Measurements from ENCODE around the gene MORN5.

The MORN5 gene

DNA sequence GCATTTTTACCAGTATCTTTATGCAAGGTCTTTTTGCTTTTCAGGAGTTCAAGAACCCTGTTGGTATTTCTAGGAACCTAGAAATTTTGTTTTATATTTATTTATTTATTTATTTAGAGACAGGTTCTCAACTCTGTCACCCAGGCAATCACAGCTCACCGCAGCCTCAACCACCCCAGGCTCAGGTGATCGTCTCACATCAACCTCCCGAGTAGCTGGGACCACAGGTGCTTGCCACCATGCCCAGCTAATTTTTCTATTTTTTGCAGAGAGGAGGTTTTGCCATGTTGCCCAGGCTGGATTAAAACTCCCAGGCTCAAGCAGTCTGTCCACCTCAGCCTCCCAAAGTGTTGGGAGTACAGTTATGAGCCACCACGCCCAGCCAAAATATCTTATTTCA, 36.2 kb downstream of the MORN5 start:
- ATAC-seq: no peak
- TF ChIP-seq, protein P1, sequence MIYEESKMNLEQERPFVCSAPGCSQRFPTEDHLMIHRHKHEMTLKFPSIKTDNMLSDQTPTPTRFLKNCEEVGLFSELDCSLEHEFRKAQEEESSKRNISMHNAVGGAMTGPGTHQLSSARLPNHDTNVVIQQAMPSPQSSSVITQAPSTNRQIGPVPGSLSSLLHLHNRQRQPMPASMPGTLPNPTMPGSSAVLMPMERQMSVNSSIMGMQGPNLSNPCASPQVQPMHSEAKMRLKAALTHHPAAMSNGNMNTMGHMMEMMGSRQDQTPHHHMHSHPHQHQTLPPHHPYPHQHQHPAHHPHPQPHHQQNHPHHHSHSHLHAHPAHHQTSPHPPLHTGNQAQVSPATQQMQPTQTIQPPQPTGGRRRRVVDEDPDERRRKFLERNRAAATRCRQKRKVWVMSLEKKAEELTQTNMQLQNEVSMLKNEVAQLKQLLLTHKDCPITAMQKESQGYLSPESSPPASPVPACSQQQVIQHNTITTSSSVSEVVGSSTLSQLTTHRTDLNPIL (CRISPR knock-in tag; IDR thresholded peaks at IDR 0.05; ENCODE audit: low read depth): no peak
- TF ChIP-seq, protein P2, sequence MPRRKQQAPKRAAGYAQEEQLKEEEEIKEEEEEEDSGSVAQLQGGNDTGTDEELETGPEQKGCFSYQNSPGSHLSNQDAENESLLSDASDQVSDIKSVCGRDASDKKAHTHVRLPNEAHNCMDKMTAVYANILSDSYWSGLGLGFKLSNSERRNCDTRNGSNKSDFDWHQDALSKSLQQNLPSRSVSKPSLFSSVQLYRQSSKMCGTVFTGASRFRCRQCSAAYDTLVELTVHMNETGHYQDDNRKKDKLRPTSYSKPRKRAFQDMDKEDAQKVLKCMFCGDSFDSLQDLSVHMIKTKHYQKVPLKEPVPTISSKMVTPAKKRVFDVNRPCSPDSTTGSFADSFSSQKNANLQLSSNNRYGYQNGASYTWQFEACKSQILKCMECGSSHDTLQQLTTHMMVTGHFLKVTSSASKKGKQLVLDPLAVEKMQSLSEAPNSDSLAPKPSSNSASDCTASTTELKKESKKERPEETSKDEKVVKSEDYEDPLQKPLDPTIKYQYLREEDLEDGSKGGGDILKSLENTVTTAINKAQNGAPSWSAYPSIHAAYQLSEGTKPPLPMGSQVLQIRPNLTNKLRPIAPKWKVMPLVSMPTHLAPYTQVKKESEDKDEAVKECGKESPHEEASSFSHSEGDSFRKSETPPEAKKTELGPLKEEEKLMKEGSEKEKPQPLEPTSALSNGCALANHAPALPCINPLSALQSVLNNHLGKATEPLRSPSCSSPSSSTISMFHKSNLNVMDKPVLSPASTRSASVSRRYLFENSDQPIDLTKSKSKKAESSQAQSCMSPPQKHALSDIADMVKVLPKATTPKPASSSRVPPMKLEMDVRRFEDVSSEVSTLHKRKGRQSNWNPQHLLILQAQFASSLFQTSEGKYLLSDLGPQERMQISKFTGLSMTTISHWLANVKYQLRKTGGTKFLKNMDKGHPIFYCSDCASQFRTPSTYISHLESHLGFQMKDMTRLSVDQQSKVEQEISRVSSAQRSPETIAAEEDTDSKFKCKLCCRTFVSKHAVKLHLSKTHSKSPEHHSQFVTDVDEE (CRISPR knock-in tag; IDR thresholded peaks at IDR 0.05): no peak
- TF ChIP-seq CSRNP3 (CRISPR knock-in tag; IDR thresholded peaks at IDR 0.05): no peak
- TF ChIP-seq ZC3H10 (CRISPR knock-in tag; IDR thresholded peaks at IDR 0.05): no peak
- TF ChIP-seq ARNTL (CRISPR knock-in tag; IDR thresholded peaks at IDR 0.05; ENCODE audit: borderline replicate concordance, low read depth): no peak
- TF ChIP-seq SNAI2 (CRISPR knock-in tag; IDR thresholded peaks at IDR 0.05): no peak
- TF ChIP-seq ESRRG (CRISPR knock-in tag; IDR thresholded peaks at IDR 0.05): no peak
- no peak for TF ChIP-seq OSR1 (CRISPR knock-in tag; IDR thresholded peaks at IDR 0.05)
- no peak for TF ChIP-seq ZNF70 (CRISPR knock-in tag; IDR thresholded peaks at IDR 0.05)
- TF ChIP-seq TOX (CRISPR knock-in tag; IDR thresholded peaks at IDR 0.05; ENCODE audit: borderline replicate concordance): no peak
- no peak for TF ChIP-seq ZFP30 (CRISPR knock-in tag; IDR thresholded peaks at IDR 0.05)
- TF ChIP-seq TCF4 (CRISPR knock-in tag; IDR thresholded peaks at IDR 0.05; ENCODE audit: borderline replicate concordance): no peak
- TF ChIP-seq PPARA (CRISPR knock-in tag; IDR thresholded peaks at IDR 0.05; ENCODE audit: borderline replicate concordance): no peak
- TF ChIP-seq POU6F1 (CRISPR knock-in tag; IDR thresholded peaks at IDR 0.05; ENCODE audit: borderline replicate concordance, low read depth): no peak
- no peak for TF ChIP-seq BACH2 (CRISPR knock-in tag; IDR thresholded peaks at IDR 0.05; ENCODE audit: borderline replicate concordance)
- no peak for TF ChIP-seq ZFP3 (CRISPR knock-in tag; IDR thresholded peaks at IDR 0.05)
- TF ChIP-seq ISL1 (CRISPR knock-in tag; IDR thresholded peaks at IDR 0.05): no peak
- TF ChIP-seq ZNF565 (CRISPR knock-in tag; conservative IDR thresholded peaks at IDR 0.05; ENCODE audit: low read depth): no peak
- no peak for TF ChIP-seq CSDC2 (CRISPR knock-in tag; IDR thresholded peaks at IDR 0.05)
- TF ChIP-seq GLIS3 (CRISPR knock-in tag; IDR thresholded peaks at IDR 0.05): no peak

DNA sequence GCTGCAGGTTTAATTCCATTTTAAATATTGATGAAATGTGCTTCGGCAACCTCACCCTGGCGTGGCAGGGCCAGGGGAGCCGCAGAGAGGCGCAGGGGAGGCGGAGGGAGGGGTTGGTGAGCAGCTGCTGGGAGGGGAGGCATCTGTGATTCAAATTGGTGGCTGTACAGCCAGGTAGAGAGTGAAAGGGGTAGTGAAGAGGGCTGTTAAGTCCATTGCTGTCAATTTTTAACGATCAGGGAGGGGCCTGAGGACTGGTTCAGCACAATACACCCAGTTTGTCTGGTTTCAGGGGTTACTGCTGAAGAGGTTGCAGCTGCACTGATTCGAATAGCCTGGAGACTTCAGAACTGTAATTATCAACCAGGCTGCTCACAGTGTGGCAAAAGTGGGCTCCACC, 37.7 kb downstream of the MORN5 start:
- no peak for TF ChIP-seq BACH2 (CRISPR knock-in tag; IDR thresholded peaks at IDR 0.05; ENCODE audit: borderline replicate concordance)
- TF ChIP-seq PPARA (CRISPR knock-in tag; IDR thresholded peaks at IDR 0.05; ENCODE audit: borderline replicate concordance): no peak
- TF ChIP-seq ZNF565 (CRISPR knock-in tag; conservative IDR thresholded peaks at IDR 0.05; ENCODE audit: low read depth): no peak
- TF ChIP-seq ZNF70 (CRISPR knock-in tag; IDR thresholded peaks at IDR 0.05): no peak
- TF ChIP-seq TOX (CRISPR knock-in tag; IDR thresholded peaks at IDR 0.05; ENCODE audit: borderline replicate concordance): no peak
- TF ChIP-seq CSDC2 (CRISPR knock-in tag; IDR thresholded peaks at IDR 0.05): no peak

DNA sequence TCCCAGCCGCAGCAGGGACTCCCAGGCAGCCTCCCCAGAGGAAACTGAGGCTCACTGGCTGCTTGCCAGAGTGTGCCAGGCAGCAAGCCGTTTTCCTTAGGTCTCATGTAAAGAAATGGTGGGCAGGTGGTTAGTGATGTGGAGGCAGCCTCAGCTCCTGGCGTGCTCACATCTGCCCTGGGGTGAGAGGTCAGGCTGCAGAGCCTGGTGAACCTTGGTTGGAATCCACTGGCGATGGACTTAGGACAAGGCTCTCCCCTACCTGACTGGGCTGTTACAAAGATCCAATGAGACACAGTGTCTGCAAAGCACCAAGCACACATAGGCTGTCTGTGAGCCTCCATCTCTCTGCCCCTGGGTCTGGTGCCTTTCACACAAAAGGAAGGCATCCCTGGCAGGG, 38.2 kb downstream of the MORN5 start:
- TF ChIP-seq POU6F1 (CRISPR knock-in tag; IDR thresholded peaks at IDR 0.05; ENCODE audit: borderline replicate concordance, low read depth) (no peak), ESRRG (CRISPR knock-in tag; IDR thresholded peaks at IDR 0.05) (no peak), CSRNP3 (CRISPR knock-in tag; IDR thresholded peaks at IDR 0.05) (no peak), TOX (CRISPR knock-in tag; IDR thresholded peaks at IDR 0.05; ENCODE audit: borderline replicate concordance) (no peak), PPARA (CRISPR knock-in tag; IDR thresholded peaks at IDR 0.05; ENCODE audit: borderline replicate concordance) (no peak), ZFP30 (CRISPR knock-in tag; IDR thresholded peaks at IDR 0.05) (no peak), ZC3H10 (CRISPR knock-in tag; IDR thresholded peaks at IDR 0.05) (no peak), ZNF70 (CRISPR knock-in tag; IDR thresholded peaks at IDR 0.05) (no peak), ISL1 (CRISPR knock-in tag; IDR thresholded peaks at IDR 0.05) (no peak), ZNF565 (CRISPR knock-in tag; conservative IDR thresholded peaks at IDR 0.05; ENCODE audit: low read depth) (no peak), TCF4 (CRISPR knock-in tag; IDR thresholded peaks at IDR 0.05; ENCODE audit: borderline replicate concordance) (no peak), ZFP3 (CRISPR knock-in tag; IDR thresholded peaks at IDR 0.05) (no peak), OSR1 (CRISPR knock-in tag; IDR thresholded peaks at IDR 0.05) (no peak), ARNTL (CRISPR knock-in tag; IDR thresholded peaks at IDR 0.05; ENCODE audit: borderline replicate concordance, low read depth) (no peak)
- TF ChIP-seq, protein P1 (CRISPR knock-in tag; IDR thresholded peaks at IDR 0.05; ENCODE audit: low read depth): no peak
- ATAC-seq: no peak

More for the DNA sequence above, 37.7 kb downstream of the MORN5 start:
- ATAC-seq: no peak

Measured in SK-N-SH treated with all-trans-retinoic acid at 6 μM for 48 hours (cell line).